NCI-H1694 treated with DMSO at 0.1 percent for 48 hours (cell line): ENCODE data around the gene GPR180.
"Not testable (repeated sequence)": the region's sequence is repeated elsewhere in the genome, so short reads cannot be mapped to it uniquely, and the experiment has no call there.

Experiments
- DNase-seq: peaks from one replicate; lab custom pipeline; 2025; lab: John Stamatoyannopoulos, UW

GPR180 gene

DNA sequence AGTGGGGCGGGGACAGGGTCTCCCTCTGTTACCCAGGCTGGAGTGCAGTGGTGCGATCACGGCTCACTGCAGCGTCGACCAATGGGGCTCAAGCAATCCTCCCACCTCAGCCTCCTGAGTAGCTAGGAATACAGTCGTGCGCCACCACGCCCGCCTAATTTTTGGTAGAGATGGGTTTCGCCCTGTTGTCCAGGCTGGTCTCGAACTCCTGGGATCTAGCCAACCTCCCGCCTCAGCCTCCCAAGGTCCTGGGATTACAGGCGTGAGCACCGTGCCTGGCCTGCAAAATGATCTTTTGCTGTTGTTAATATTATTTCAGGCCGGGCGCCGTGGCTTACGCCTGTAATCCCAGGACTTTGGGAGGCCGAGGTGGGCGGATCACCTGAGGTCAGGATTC lies 5.1 kb upstream of the GPR180 start:
- DNase-seq, result no peak

DNA sequence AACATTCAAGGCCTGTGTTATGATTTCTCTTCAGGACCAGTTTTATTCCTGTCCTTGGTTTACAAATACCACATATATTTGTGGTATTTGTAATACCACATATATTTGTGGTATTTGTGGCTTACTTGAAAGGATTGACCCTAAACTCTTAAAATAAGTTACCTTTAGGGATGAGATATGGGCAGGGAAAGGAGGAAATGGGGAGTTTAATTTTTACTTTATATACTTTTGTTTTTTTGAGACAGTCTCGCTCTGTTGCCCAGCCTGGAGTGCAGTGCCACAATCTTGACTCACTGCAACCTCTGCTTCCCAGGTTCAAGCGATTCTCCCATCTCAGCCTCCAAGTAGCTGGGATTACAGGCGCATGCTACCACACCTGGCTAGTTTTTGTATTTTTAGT lies 3.4 kb upstream of the GPR180 start:
- no peak for DNase-seq

DNA sequence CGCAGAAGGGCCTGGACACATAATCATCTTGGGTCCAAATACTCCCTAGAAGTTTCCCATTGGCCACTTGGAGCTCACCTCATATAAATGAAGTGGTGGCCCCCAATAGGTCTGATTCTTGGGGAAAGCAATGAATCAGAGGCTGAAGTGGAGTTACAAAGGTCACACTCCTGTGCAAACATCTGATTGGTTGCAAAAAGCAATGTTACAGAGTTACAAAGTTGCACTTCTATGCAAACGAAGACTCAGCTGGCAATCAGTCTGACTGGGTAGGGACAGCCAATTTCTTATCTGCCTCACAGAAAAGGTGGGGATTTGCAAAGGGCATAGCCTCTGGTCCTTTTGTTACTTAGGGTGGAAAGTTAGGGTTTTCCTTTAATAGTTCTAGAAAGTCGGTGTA lies 1.8 kb upstream of the GPR180 start:
- no peak for DNase-seq

DNA sequence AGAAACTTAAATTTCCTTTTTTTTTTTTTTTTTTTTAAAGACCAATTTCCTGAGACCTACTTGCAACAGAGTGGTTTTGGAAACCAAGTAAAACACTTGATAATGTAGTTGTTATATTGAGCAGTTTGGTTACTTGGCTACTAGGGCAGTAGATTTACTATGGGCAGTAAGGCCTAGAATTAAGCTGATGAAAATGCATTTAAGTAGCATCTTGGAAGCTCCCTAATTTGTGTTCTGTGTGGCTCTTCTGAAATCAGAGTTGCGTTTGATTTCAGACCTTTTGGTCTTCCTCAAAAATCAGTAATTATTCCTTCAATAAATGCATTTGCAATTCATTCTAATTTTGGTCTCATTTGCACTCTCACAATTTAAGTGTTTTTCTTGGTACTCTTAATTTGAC lies 810 bp downstream of the GPR180 start:
- no peak for DNase-seq

DNA sequence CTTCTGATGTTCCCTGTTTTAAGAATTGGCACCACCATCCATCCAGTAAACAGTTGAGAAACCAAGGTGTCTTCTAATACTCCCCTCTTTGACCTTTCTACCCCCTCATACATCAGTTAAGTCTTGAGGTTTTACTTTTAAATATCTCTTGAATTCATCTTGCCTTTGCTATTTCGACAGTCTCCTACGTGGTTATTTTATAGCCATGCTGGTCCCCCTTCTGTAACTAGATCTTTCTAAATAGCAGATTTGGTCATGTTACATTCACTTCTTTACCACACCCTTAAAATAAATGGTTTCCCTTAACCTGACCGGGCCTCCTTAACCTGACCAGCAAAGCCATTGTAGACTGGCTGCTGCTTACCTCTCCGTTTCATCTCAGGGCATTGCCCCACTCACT lies 5.4 kb downstream of the GPR180 start:
- DNase-seq, result no peak

DNA sequence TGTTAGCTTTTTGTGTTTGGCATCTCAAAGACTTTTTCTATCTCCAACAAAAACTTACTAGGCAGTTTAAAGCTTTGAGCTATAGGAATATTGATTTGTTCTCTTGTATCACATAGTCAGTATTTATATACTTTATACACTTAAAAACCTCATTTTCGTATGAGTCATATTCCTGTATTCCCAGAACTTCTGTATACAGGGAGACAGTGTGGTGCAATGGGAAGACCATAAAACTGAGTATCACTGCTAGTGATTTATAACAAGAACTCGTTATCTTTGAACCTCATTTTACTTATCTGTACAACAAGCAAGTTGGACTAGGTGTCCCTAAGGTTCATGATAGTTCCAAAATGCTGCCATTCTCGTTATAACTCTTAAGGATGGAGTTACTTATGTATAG lies 6.3 kb downstream of the GPR180 start:
- no peak for DNase-seq

DNA sequence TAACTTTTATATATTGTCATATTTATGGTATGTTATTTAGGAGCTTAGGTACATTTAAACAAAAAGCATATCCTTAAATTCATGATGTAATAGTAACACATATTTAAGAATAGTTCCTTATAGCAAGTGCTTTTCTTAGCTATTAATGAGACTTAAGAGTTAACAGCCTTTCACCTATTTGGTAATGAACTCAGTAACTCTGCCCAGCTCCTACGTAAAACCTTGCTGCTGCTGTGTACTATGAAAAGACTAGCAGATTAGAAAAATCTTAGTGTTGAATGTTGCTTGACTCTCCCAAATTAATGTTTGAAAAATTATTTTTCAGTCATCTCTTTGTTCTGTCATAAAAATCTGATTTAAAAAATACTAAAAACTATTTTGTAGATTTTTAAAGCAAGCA lies 6.9 kb downstream of the GPR180 start:
- DNase-seq, result no peak

DNA sequence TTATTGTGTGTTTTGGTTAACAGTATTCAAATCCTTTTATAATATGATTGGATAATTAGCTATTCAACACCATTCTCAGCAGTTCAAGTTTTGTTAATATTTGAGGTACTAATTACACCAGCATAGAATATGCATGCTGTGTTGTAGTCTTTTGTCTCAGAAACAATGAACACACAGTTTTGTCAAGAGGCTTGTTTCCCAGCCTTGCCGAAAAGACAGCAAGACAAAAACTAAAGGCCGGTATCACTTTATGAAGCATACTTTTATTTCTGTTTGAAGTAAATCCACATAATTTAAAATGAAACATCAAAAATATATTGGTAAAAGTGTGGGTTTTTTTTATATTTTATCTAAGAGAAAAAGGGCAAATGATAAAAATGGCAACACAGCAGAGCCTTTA lies 7.5 kb downstream of the GPR180 start:
- DNase-seq, result no peak

DNA sequence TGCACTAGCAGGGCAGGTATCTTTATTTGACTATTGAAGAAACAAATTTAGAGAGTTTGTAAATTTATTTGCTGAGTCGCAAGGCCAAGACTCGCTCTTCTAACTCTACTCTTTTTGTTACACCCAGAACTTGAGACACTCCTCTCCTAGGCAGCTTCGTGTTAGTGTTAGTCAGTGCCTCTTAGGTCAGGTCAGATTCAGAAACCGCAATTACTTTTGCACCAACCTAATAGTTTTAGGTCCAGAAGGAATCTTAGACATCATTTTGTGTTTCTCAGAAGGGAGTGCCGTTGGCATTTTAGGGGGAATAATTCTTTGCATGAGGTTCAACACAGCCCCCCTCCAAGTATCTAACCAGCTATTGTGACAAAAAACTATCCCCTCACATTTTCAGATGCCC lies 8.8 kb downstream of the GPR180 start:
- no peak for DNase-seq

DNA sequence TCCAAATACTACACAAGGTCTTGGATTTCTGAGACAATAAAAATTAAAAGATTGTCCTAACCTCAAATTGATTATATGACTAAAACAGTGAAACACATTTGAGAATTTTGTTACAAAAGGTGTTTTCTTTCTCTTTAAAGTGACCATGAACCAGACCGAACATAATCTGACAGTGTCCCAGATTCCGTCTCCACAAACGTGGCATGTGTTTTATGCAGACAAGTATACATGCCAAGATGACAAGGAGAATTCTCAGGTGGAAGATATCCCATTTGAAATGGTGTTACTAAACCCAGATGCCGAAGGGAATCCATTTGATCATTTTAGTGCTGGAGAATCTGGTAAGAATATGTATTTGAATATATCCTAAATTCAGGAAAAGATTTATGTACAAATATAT lies 10.4 kb downstream of the GPR180 start:
- no peak for DNase-seq

DNA sequence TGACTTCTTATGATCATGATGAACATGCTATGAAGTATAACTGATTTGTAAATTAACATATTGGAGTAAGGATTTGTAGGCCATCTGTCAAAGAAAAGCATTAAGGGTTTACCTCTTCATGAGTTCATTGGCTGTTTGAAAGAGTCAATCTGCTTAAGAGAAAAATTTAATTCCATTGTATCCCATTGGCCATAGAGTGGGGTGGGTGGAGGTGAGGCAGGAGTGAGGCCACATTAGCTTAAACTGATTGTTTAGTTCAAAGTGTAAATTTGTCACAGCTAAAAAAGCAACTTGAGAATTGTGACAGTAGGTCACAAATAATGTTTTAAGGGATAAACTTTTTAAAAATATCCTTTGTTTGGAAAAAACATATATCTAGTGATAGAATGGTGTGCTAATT lies 11.4 kb downstream of the GPR180 start:
- DNase-seq, result no peak

DNA sequence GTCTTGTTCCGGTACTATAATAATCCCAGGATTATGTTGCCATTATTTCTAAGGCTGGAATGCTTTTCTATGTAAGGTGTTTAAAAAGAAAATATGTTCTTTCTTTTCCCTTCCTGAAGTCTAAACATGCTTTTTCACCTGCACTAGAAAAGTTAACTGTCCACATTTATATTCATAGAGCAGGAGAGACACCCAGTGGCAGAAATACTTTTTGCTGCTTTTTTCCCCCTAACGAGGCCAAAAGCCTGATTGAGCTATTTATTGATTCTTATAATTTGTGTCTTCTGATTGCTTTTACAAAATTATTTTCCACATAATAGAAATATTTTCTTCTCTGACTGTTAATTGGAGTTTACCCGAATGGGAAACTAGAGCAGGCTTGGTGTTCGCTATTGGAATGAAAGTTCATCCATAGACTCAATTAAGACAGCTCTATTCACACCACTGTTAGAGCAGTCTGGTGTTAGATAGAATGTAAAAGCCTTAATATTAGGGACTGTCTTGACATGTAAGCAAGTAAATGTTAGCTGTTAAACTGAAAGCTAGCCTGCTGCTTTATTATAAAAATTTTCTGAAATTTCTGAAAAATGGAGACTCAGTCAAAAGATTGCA lies 15.8 kb downstream of the GPR180 start:
- DNase-seq, result peak; percentile 48

DNA sequence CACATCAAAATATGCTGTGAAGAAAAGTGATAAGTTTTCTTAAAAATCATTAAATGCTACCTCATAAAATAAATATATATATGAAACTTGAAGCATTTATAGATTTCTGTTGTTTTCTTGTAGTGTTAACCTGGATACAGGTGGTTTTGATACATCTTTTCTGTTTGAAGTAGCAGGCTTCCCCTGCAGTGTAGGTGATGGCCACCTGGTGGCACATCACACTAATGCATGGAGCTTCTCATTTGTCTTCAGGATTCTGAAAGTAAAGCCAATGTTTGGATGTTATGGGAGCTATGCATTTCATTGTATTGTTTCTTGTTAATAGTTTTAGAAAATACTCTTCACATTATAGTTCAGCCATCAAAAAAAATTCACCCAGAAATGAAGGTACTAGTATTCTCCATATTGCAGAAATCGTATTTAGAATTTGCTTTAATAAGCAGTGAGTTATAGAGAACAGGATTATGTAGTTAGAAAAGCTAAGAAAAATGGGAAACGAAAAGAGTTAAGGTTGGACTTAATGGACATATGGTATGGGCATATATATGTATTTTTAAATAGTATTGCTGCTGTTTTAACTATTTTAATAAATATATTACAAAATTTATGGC lies 18.7 kb downstream of the GPR180 start:
- peak; percentile 49 for DNase-seq

DNA sequence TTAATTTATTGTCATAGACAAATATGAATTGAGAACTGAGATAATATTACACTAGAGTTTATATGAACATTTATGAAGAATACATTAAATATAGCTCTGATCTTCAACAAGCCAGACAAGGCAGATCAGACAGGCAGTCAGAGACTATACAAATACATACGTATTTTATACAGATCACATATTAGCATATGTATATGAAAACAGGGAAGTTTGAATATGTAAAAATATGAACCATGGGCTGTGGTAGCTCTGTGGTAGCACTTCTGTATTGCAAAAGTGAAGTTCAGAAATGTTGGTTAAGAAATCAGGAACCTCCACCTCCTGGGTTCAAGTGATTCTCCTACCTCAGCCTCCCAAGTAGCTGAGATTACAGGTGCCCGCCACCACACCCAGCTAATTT lies 20.7 kb downstream of the GPR180 start:
- DNase-seq, result no peak

DNA sequence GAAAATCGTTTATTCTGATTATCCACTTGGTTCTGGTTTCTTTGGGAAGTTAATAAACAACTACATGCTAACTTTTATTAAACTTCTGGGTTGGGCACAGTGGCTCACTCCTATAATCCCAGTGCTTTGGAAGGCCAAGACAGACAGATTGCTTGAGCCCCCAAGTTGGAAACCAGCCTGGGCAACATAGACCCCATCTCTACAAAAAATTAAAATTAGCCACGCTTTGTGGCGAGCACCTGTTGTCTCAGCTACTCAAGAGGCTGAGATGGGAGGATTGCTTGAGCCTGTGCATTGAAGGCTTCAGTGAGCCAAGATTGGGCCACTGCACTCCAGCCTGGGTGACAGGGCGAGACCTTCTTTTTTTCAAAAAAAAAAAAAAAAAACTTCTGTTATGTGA lies 21.7 kb downstream of the GPR180 start:
- no peak for DNase-seq

DNA sequence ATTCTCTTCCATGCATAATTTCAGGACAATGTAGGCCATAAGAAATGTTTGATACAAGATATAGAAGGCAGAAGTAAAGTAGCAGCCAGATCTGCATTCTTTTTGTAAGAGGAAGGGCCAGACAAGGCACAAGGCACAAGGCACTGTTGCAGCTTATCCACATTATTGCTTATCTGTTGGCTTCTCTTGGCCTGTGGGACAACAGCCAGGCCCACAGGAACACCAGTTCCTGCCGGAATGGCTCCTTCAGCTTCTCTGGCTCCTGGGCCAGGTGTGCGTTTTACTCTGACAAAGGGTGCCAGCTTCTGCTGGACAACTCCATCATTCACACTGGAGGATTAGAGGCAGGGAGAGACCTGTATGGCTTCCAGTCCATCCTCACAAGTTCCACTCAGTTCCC lies 29.2 kb downstream of the GPR180 start:
- DNase-seq, result no peak

DNA sequence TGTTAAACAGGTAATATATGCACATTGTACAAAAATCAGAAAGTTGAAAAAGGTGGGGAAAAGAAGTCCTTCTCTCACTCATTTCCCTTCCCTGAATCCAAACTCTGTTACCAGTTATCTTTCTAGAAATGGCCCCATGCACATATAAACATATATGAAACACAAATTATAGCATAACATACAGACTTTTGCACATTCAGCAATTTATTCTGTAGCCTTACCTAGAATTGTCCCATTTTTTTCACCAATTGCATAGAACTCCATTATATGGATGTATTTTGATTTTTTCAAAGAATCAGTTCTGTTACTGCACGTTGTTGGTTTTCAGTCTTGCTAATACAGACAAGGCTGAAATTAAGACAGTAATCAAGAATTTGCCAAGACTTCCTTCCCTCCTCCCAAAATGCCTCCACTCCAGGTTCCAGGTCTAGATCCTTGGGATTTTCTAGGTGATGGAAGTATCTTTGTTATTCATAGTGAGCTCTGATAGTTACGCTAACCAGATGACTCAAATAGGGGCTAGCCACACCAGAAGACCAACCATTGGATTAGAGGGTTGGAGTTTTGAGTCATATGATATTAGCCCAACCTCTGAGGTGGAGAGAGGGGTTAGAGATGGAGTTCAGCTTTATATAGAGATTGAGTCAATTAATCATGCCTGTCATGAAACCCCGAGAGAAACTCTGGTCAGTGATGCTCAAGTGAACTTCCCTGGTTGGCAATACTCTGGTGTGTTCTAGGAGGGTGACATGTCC lies 30.7 kb downstream of the GPR180 start:
- DNase-seq, result no peak

DNA sequence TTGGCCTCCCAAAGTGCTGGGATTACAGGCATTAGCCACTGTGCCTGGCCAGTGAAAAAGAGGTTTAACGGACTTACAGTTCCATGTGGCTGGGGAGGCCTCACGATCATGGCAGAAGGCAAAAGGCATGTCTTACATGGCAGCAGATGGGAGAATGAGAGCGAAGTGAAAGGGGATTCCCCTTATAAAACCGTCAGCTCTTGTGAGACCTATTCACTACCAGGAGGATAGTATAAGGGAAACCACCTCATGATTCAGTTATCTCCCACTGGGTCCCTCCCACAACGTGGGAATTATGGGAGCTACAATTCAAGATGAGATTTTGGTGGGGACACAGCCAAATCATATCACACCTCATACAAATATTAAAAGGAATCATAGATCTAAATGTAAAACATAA lies 34.4 kb downstream of the GPR180 start:
- not testable (repeated sequence) for DNase-seq

DNA sequence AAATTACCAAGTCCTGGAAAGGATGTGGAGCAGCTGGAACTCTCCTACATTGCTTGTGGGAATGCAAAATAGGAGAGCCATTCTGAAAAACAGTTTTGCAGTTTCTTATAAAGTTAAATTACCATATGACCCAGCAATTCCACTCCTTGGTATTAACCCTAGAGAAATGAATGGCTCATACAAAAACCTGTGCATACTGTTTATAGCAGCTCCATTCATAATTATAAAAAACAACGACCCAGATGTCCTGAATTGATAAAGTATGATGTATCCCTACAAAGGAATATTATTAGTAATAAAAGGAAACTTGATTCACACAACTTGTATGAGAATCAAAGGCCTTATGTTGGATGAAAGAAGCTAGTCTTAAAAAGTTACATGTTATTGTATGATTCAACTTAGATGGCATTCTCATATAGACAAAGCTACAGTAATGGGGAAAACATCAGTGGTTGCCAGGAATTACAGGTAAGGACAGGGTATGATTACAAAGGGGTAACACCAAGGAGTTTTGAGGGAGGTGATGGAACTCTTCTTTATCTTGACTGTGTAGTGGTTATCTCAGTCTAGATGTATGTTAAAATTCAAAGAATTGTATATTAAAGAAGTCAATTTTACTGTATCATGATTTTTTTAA lies 35.4 kb downstream of the GPR180 start:
- DNase-seq, result no peak

DNA sequence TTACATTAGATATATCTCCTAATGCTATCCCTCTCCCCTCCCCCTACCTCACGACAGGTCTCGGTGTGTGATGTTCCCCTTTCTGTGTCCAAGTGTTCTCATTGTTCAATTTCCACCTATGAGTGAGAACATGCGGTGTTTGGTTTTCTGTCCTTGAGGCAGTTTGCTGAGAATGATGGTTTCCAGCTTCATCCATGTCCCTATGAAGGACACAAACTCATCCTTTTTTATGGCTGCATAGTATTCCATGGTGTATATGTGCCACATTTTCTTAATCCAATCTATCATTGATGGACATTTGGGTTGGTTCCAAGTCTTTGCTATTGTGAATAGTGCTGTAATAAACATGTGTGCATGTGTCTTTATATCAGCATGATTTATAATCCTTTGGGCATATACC lies 36.0 kb downstream of the GPR180 start:
- DNase-seq, result not testable (repeated sequence)

DNA sequence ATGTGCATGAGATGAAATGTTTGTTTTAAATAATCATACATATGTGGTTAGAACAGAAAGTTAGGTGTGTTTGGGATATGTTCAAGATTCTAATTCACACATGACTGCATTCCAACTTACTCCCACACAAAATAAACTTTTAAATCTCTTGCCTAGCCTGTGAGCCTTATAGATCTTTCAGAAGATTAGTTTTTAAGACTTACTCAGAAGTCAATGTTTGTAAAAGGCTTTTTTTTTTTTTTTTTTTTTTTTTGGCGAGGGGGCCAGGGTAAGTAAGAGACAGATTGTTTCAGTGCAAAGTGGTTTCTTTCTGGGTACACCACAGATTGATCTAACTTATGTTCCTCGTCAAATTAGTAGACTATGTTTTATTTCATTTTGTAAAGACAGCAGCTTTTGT lies 39.1 kb downstream of the GPR180 start:
- DNase-seq, result no peak

DNA sequence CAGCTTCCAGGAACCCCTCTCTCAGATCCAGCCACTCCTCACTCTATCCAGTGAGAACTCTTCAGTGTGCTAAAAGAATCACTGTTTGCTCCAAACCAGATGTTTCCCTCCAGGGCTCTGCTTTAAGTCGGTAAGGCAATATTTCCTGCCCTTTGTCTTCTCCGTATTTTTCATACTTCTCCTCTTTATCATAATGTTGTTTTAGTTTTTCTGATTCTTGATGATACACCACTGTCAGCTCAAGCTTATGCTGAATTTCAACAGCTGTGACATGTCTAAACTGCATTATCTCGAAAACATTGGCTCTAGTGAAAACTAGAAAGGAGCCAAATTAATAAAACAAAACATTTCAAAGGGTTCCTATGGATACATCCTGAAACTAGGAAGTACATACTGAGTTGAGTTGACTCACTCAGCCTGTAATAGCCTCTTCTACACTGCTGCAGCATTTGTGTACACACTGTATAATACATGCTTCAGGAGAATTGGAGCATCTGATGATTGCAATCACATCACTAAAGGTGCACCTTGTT lies 39.8 kb downstream of the GPR180 start:
- DNase-seq, result no peak

DNA sequence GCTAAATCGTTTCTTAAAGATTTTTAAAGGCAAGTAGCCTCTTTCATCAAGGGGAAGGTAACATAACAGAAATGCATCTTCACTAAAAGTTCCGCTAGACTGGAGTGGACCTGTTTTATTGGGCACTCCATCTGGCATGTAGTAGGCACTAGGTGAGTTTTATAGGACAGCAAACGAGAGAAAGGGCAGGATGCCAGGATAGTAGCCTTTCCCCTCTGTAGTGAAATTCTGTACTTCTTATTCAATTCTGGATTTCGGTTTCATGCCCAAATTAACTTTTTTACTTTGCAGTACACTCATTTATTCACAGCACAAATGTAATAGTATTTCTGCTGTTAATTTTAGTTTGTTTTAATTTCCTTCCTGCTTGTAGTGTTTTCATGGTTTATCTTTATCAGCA lies 45.2 kb downstream of the GPR180 start:
- no peak for DNase-seq
